HCT116 (cell line): ENCODE data around the gene ADAMTS6. TPM values are rescaled to one million over a fixed set of nuclear protein-coding genes. Genes with fewer than 3 reads are reported as not detected.

Experiments
- ATAC-seq: fragments of 200-7000 bp; cut with Tn5 transposase; 2 replicates; pipeline ENCODE4 v1.9.1; 2020; ENCODE audit warnings: mild to moderate bottlenecking, moderate library complexity
- BruUV-seq: library from RNA; stranded (reverse); fragments of 400-500 nt; replicated peaks from 2 replicates; lab custom pipeline; 2021; lab: Mats Ljungman, UMichigan
- CTCF ChIA-PET: fragments of 300-600 bp; sonication (Branson Sonifier 250); formaldehyde crosslinking; loops from one replicate; lab custom pipeline; 2021; ENCODE audit warnings: antibody characterized with exemption; lab: Charles Lee
- POLR2A ChIA-PET: fragments of 300-600, 350-600 bp; sonication (Branson Sonifier 250); formaldehyde crosslinking; loops from one replicate; lab custom pipeline; 2021; ENCODE audit warnings: antibody characterized with exemption; lab: Charles Lee
- RAD21 ChIA-PET, 2 experiments: fragments of 300-600 bp; sonication (Branson Sonifier 250); formaldehyde crosslinking; loops; one replicate each; lab custom pipeline; 2023; ENCODE audit warnings: low total read pairs in 2 of 2; ENCODE audit not compliant: uncharacterized antibody in 2 of 2, unreplicated experiment in 2 of 2, low non-redundant PET in 1 of 2; lab: Charles Lee
- DNase-seq: peaks from one replicate; pipeline ENCODE4 v3.0.0-alpha.2; 2010; ENCODE audit warnings: low read depth, low spot score
- H2AFZ ChIP-seq: fragments of 200-600 bp; shearing (Covaris generic), sonication (generic); 2 replicates; pipeline ENCODE4 v1.6.1; 2017; ENCODE audit warnings: low read depth, mixed run types, mixed read lengths, antibody characterized with exemption, low read length; ENCODE audit not compliant: poor library complexity, severe bottlenecking
- H3K27ac ChIP-seq: 2 replicates; pipeline ENCODE4 v1.5.1; 2012; ENCODE audit warnings: low read depth, low read length
- H3K27me3 ChIP-seq: fragments of 200-600 bp; sonication (generic); 2 replicates; pipeline ENCODE4 v1.6.1; 2016; ENCODE audit warnings: mixed run types, low read length, mixed read lengths; ENCODE audit not compliant: insufficient read depth
- H3K36me3 ChIP-seq, 2 experiments: fragments of 200-500 bp in 1 of 2; fragments of 200-600 bp in 1 of 2; sonication (Bioruptor generic) in 1 of 2; sonication (generic) in 1 of 2; 2 replicates each; pipeline versions ENCODE4 v1.5.1 to v1.6.1; 2014 to 2016; ENCODE audit warnings: low read length in 2 of 2, inconsistent platforms in 1 of 2, mixed read lengths in 1 of 2, mixed run types in 1 of 2; ENCODE audit not compliant: insufficient read depth in 2 of 2, control insufficient read depth in 1 of 2
- H3K4me1 ChIP-seq, 2 experiments: fragments of 200-600 bp in 1 of 2; sonication (generic) in 1 of 2; 2 replicates each; pipeline versions ENCODE4 v1.5.1 to v1.6.1; 2012 to 2017; ENCODE audit warnings: low read length in 2 of 2, inconsistent platforms in 1 of 2, mild to moderate bottlenecking in 1 of 2, mixed read lengths in 1 of 2, mixed run types in 1 of 2, moderate library complexity in 1 of 2; ENCODE audit not compliant: insufficient read depth in 2 of 2, control insufficient read depth in 1 of 2
- H3K4me2 ChIP-seq: fragments of 200-600 bp; sonication (generic); 2 replicates; pipeline ENCODE4 v1.6.1; 2017; ENCODE audit warnings: mixed run types, low read length, mixed read lengths
- H3K4me3 ChIP-seq, 2 experiments: fragments of 200-600 bp in 1 of 2; sonication (generic) in 1 of 2; replicated peaks in 1 of 2; 2 replicates each; pipeline ENCODE4 v1.5.1; 2011 to 2016; ENCODE audit warnings: low read length in 2 of 2, control low read depth in 1 of 2, low read depth in 1 of 2, mild to moderate bottlenecking in 1 of 2, mixed read lengths in 1 of 2, mixed run types in 1 of 2
- H3K79me2 ChIP-seq: fragments of 200-600 bp; sonication (generic); 2 replicates; pipeline ENCODE4 v1.6.1; 2017; ENCODE audit warnings: mild to moderate bottlenecking, mixed run types, low read length, moderate library complexity, mixed read lengths; ENCODE audit not compliant: insufficient read depth
- H3K9ac ChIP-seq: fragments of 200-600 bp; sonication (generic); 2 replicates; pipeline ENCODE4 v1.6.1; 2016; ENCODE audit warnings: low read length, mixed read lengths
- H3K9me2 ChIP-seq: fragments of 200-600 bp; sonication (generic), shearing (Covaris generic); 2 replicates; pipeline ENCODE4 v1.6.1; 2017; ENCODE audit warnings: mixed run types, mild to moderate bottlenecking, moderate library complexity; ENCODE audit not compliant: insufficient read depth
- H3K9me3 ChIP-seq, 2 experiments: fragments of 200-500 bp in 1 of 2; fragments of 200-600 bp in 1 of 2; sonication (Bioruptor generic) in 1 of 2; sonication (generic) in 1 of 2; 2 replicates each; pipeline ENCODE4 v1.6.1; 2014 to 2017; ENCODE audit warnings: low read length in 2 of 2, mixed read lengths in 2 of 2, inconsistent platforms in 1 of 2, low read depth in 1 of 2, mild to moderate bottlenecking in 1 of 2, mixed run types in 1 of 2, moderate library complexity in 1 of 2; ENCODE audit not compliant: control insufficient read depth in 1 of 2, insufficient read depth in 1 of 2
- H4K20me1 ChIP-seq: fragments of 200-600 bp; sonication (generic), shearing (Covaris generic); 2 replicates; pipeline ENCODE4 v1.6.1; 2017; ENCODE audit warnings: mixed run types, mild to moderate bottlenecking, moderate library complexity; ENCODE audit not compliant: insufficient read depth
- ATF3 ChIP-seq: IDR thresholded peaks from 2 replicates; pipeline ENCODE4 v1.6.1; 2012
- CEBPB ChIP-seq: IDR thresholded peaks from 2 replicates; pipeline ENCODE4 v1.6.1; 2012; ENCODE audit warnings: low read depth
- CTCF ChIP-seq, 3 experiments: fragments of 200-600 bp in 1 of 3; sonication (generic) in 1 of 3; IDR thresholded peaks in 2 of 3; conservative IDR thresholded peaks in 1 of 3; 2 replicates each; pipeline ENCODE4 v1.5.1; 2012 to 2017; ENCODE audit warnings: low read depth in 2 of 3, low read length in 2 of 3, antibody characterized with exemption in 1 of 3, borderline replicate concordance in 1 of 3, control low read depth in 1 of 3, mild to moderate bottlenecking in 1 of 3, mixed read lengths in 1 of 3, mixed run types in 1 of 3, moderate library complexity in 1 of 3; ENCODE audit not compliant: insufficient read depth in 1 of 3
- EGR1 ChIP-seq: IDR thresholded peaks from 2 replicates; pipeline ENCODE4 v1.6.1; 2012; ENCODE audit warnings: low read depth
- EZH2 ChIP-seq: fragments of 200-600 bp; sonication (generic); IDR thresholded peaks from 2 replicates; pipeline ENCODE4 v1.6.1; 2017; ENCODE audit warnings: antibody characterized with exemption, mixed run types
- EZH2phosphoT487 ChIP-seq: fragments of 200-600 bp; IDR thresholded peaks from 2 replicates; pipeline ENCODE4 v1.6.1; 2018; ENCODE audit warnings: antibody characterized with exemption, borderline replicate concordance
- FOSL1 ChIP-seq: IDR thresholded peaks from 2 replicates; pipeline ENCODE4 v1.6.1; 2012; ENCODE audit warnings: low read depth
- JUND ChIP-seq: IDR thresholded peaks from 2 replicates; pipeline ENCODE4 v1.6.1; 2012
- MAX ChIP-seq: IDR thresholded peaks from 2 replicates; pipeline ENCODE4 v1.6.1; 2012
- POLR2A ChIP-seq: IDR thresholded peaks from 2 replicates; pipeline ENCODE4 v1.7.0; 2011; ENCODE audit warnings: borderline replicate concordance; ENCODE audit not compliant: insufficient read depth, insufficient read length; ENCODE audit errors: extremely low read depth
- POLR2AphosphoS5 ChIP-seq: IDR thresholded peaks from 2 replicates; pipeline ENCODE4 v1.6.1; 2011; ENCODE audit warnings: mild to moderate bottlenecking, low read depth, low read length, moderate library complexity
- RAD21 ChIP-seq: IDR thresholded peaks from 2 replicates; pipeline ENCODE4 v1.6.1; 2012; ENCODE audit warnings: low read depth, mild to moderate bottlenecking
- SP1 ChIP-seq: IDR thresholded peaks from 2 replicates; pipeline ENCODE4 v1.6.1; 2012; ENCODE audit warnings: low read depth
- SRF ChIP-seq: IDR thresholded peaks from 2 replicates; pipeline ENCODE4 v1.6.1; 2012; ENCODE audit warnings: low read depth
- YY1 ChIP-seq: IDR thresholded peaks from 2 replicates; pipeline ENCODE4 v1.6.1; 2011; ENCODE audit warnings: low read length, low read depth, moderate library complexity, mild to moderate bottlenecking; ENCODE audit not compliant: insufficient replicate concordance; ENCODE audit errors: extremely low read depth
- ZBTB33 ChIP-seq: IDR thresholded peaks from 2 replicates; pipeline ENCODE4 v1.6.1; 2011; ENCODE audit warnings: mild to moderate bottlenecking, low read length, moderate library complexity; ENCODE audit not compliant: insufficient replicate concordance; ENCODE audit errors: extremely low read depth
- ZFX ChIP-seq: fragments of 450-650 bp; IDR thresholded peaks from 2 replicates; pipeline ENCODE4 v1.6.1; 2017
- ZNF274 ChIP-seq: fragments of 200-500 bp; sonication (Bioruptor generic); IDR thresholded peaks from 2 replicates; pipeline ENCODE4 v1.6.1; 2014; ENCODE audit warnings: mild to moderate bottlenecking, low read depth, low read length, inconsistent platforms
- intact Hi-C: fragments of 100-400 bp; cut with micrococcal nuclease; formaldehyde crosslinking; loops from 2 replicates; pipeline ENCODE4 v1.10.0; 2022
- total RNA-seq: library from RNA; stranded (reverse); gene quantifications from one replicate; pipeline ENCODE4 v1.2.1, GENCODE V29; 2021; ENCODE audit not compliant: unreplicated experiment

The ADAMTS6 gene
- total RNA-seq, 1 experiment from 2014 or later, result 0.93 TPM

GRCh38 chr5:65137631-65138030 is 344.1 kb downstream of the ADAMTS6 start:
- H3K9ac ChIP-seq, result no peak overlapping the region
- RAD21 ChIA-PET, result no interaction called here
- H3K4me2 ChIP-seq, result no peak overlapping the region
- no peak for ATAC-seq
- intact Hi-C loops, result no loop called here
- no peak overlapping the region for H2AFZ ChIP-seq
- no peaks in the 10 kb centered on the region for H3K27me3 ChIP-seq
- H3K79me2 ChIP-seq, result no peaks in the 10 kb centered on the region
- POLR2A ChIA-PET, result no interaction called here
- no peaks in the 10 kb centered on the region for H3K4me1 ChIP-seq
- H3K4me3 ChIP-seq, result no peak overlapping the region
- BruUV-seq, result no TSS peak
- H3K36me3 ChIP-seq, result no peaks in the 10 kb centered on the region
- no peaks in the 10 kb centered on the region for H3K9me2 ChIP-seq
- CTCF ChIA-PET, result no interaction called here
- no peak overlapping the region for H3K27ac ChIP-seq
- no peaks in the 10 kb centered on the region for H3K9me3 ChIP-seq
- no peaks in the 10 kb centered on the region for H4K20me1 ChIP-seq
- DNase-seq, result no peak
- no peak for TF ChIP-seq YY1
- no peak for TF ChIP-seq CEBPB
- no peak for TF ChIP-seq POLR2AphosphoS5
- TF ChIP-seq MAX, result no peak
- no peak for TF ChIP-seq ZNF274
- no peak for TF ChIP-seq POLR2A
- TF ChIP-seq RAD21, result no peak
- no peak for TF ChIP-seq FOSL1
- no peak for TF ChIP-seq ATF3
- TF ChIP-seq EGR1, result no peak
- TF ChIP-seq EZH2, result no peak
- TF ChIP-seq ZFX, result no peak
- TF ChIP-seq ZBTB33, result no peak
- TF ChIP-seq EZH2phosphoT487, result no peak
- TF ChIP-seq CTCF (IDR thresholded peaks at IDR 0.05 in 2 of 3, conservative IDR thresholded peaks at IDR 0.05 in 1 of 3; ENCODE audit: borderline replicate concordance in 1 of 3, insufficient read depth in 1 of 3, low read depth in 2 of 3, low read length in 2 of 3), result no peak
- TF ChIP-seq SRF, result no peak
- no peak for TF ChIP-seq JUND
- no peak for TF ChIP-seq SP1
